Endothelial cell of umbilical vein (primary cell): Measurements from ENCODE around the gene TRERF1. TPM values are rescaled to one million over a fixed set of nuclear protein-coding genes. Genes with fewer than 3 reads are reported as not detected.
A peak's percentile ranks its signal among the peaks of the same experiment; 100 is the strongest.

ENCODE experiments used
- BruUV-seq: library from RNA; stranded (reverse); fragments of 400-500 nt; replicated peaks from 2 replicates; lab custom pipeline; 2021; lab: Mats Ljungman, UMichigan
- CTCF ChIA-PET: fragments of 300-600, 350-600 bp; sonication (Branson Sonifier 250); formaldehyde crosslinking; loops from one replicate; lab custom pipeline; 2021; ENCODE audit warnings: antibody characterized with exemption, inconsistent platforms; lab: Charles Lee
- POLR2A ChIA-PET: fragments of 300-600, 350-600 bp; sonication (Branson Sonifier 250); formaldehyde crosslinking; loops from one replicate; lab custom pipeline; 2021; ENCODE audit warnings: antibody characterized with exemption, inconsistent platforms; lab: Charles Lee
- DNase-seq: peaks from one replicate; pipeline ENCODE4 v3.0.0-alpha.2; 2011; ENCODE audit warnings: low read depth, low spot score
- FAIRE-seq: peaks from 2 replicates; lab custom pipeline; 2011; peaks lifted over from hg19 to GRCh38; lab: Jason Lieb, UNC
- H2AFZ ChIP-seq: 2 replicates; pipeline ENCODE4 v1.6.0; 2012; ENCODE audit warnings: low read depth, low read length, control low read depth, inconsistent platforms
- H3K27ac ChIP-seq: 2 replicates; pipeline ENCODE4 v1.5.1; 2011; ENCODE audit warnings: low read depth, mild to moderate bottlenecking, control low read depth, low read length, moderate library complexity; ENCODE audit not compliant: insufficient read depth
- H3K27me3 ChIP-seq, 2 experiments: 2 replicates each; pipeline versions ENCODE4 v1.6.0 to v1.6.1; 2011; ENCODE audit warnings: low read length in 2 of 2, mixed read lengths in 1 of 2; ENCODE audit not compliant: control insufficient read depth in 2 of 2, insufficient read depth in 2 of 2
- H3K36me3 ChIP-seq, 2 experiments: 2 replicates in 1 of 2; 3 replicates in 1 of 2; pipeline ENCODE4 v1.5.1; 2011; ENCODE audit warnings: low read length in 2 of 2, mild to moderate bottlenecking in 1 of 2, moderate library complexity in 1 of 2; ENCODE audit not compliant: control insufficient read depth in 2 of 2, insufficient read depth in 2 of 2; ENCODE audit errors: extremely low read depth in 1 of 2
- H3K4me1 ChIP-seq: 3 replicates; pipeline ENCODE4 v1.5.1; 2011; ENCODE audit warnings: mild to moderate bottlenecking, low read length; ENCODE audit not compliant: control insufficient read depth, insufficient read depth; ENCODE audit errors: extremely low read depth
- H3K4me2 ChIP-seq: 2 replicates; pipeline ENCODE4 v1.6.1; 2011; ENCODE audit warnings: low read length, control low read depth, mixed read lengths; ENCODE audit not compliant: insufficient read depth
- H3K4me3 ChIP-seq, 3 experiments: fragments of 200-600 bp in 1 of 3; sonication (generic), shearing (Covaris generic) in 1 of 3; replicated peaks in 1 of 3; 2 replicates each; pipeline ENCODE4 v1.5.1; 2011 to 2016; ENCODE audit warnings: control low read depth in 3 of 3, low read length in 3 of 3, mild to moderate bottlenecking in 2 of 3, inconsistent platforms in 1 of 3, low read depth in 1 of 3, moderate library complexity in 1 of 3; ENCODE audit not compliant: insufficient read depth in 1 of 3
- H3K79me2 ChIP-seq: 2 replicates; pipeline ENCODE4 v1.6.0; 2012; ENCODE audit warnings: low read length, inconsistent platforms; ENCODE audit not compliant: control insufficient read depth, insufficient read depth
- H3K9ac ChIP-seq: replicated peaks from 2 replicates; pipeline ENCODE3; 2011; ENCODE audit warnings: low read length, control low read depth; ENCODE audit not compliant: insufficient read depth; ENCODE audit errors: extremely low read depth
- H3K9me1 ChIP-seq: replicated peaks from 3 replicates; pipeline ENCODE4 v1.6.0; 2011; ENCODE audit warnings: mild to moderate bottlenecking, low read length; ENCODE audit not compliant: control insufficient read depth, insufficient read depth; ENCODE audit errors: extremely low read depth
- H3K9me3 ChIP-seq: replicated peaks from 2 replicates; pipeline ENCODE4 v1.5.1; 2012; ENCODE audit warnings: low read length, inconsistent platforms; ENCODE audit not compliant: control insufficient read depth, insufficient read depth
- H4K20me1 ChIP-seq: replicated peaks from 2 replicates; pipeline ENCODE3; 2011; ENCODE audit warnings: mild to moderate bottlenecking, low read length; ENCODE audit not compliant: control insufficient read depth, insufficient read depth; ENCODE audit errors: extremely low read depth
- EZH2 ChIP-seq: IDR thresholded peaks from 2 replicates; pipeline ENCODE4 v1.6.1; 2012; ENCODE audit warnings: borderline replicate concordance, low read depth, mild to moderate bottlenecking, moderate library complexity, low read length, inconsistent platforms; ENCODE audit not compliant: severe bottlenecking
- GATA2 ChIP-seq: IDR thresholded peaks from 2 replicates; pipeline ENCODE4 v1.7.0; 2011; ENCODE audit warnings: low read depth, mild to moderate bottlenecking, moderate library complexity, mixed read lengths, low read length; ENCODE audit not compliant: insufficient read length, insufficient read depth
- POLR2A ChIP-seq: IDR thresholded peaks from 2 replicates; pipeline ENCODE4 v1.6.1; 2012; ENCODE audit warnings: low read depth, mild to moderate bottlenecking, control low read depth, low read length
- POLR2AphosphoS5 ChIP-seq: IDR thresholded peaks from 2 replicates; pipeline ENCODE4 v1.6.1; 2012; ENCODE audit warnings: low read depth, mild to moderate bottlenecking, control low read depth, low read length, moderate library complexity; ENCODE audit not compliant: insufficient read depth
- dilution Hi-C: fragments of 300-500 bp; cut with MboI; formaldehyde crosslinking; loops from one replicate; pipeline ENCODE4 v1.15.0; 2019; ENCODE audit warnings: low sequenced_read_pairs; ENCODE audit not compliant: extremely low pct_ligation_motif_present
- intact Hi-C: fragments of 100-400 bp; cut with micrococcal nuclease; formaldehyde crosslinking; loops from one replicate; pipeline ENCODE4 v1.10.0; 2022
- polyA plus RNA-seq, 4 experiments: library from polyadenylated mRNA; depleted of rRNA in 3 of 4; stranded (reverse) in 3 of 4; unstranded in 1 of 4; fragments of >200 nt; gene quantifications; 2 replicates each; pipeline versions ENCODE4 v1.2.1 to v1.2.3, GENCODE V29; 2011 to 2012; ENCODE audit warnings: missing spikeins in 1 of 4
- total RNA-seq: library from RNA; stranded (reverse); gene quantifications from 2 replicates; pipeline ENCODE4 v1.2.3, GENCODE V29; 2021
- TF ChIP-seq, protein P1 (sequence below), 2 donors: IDR thresholded peaks; 1 replicate in 1 of 2; 2 replicates in 1 of 2; pipeline ENCODE4 v1.5.1; 2011; ENCODE audit warnings: low read length in 2 of 2, mild to moderate bottlenecking in 2 of 2, moderate library complexity in 2 of 2, control low read depth in 1 of 2, inconsistent platforms in 1 of 2, low read depth in 1 of 2; ENCODE audit not compliant: insufficient read depth in 1 of 2; ENCODE audit errors: extremely low read depth in 1 of 2

The TRERF1 gene
- total and polyA plus RNA-seq, 2 donors (not counting 3 experiments of a cell fraction or from before 2014, with no cell fraction given) = 0.73 to 5.5 TPM

DNA sequence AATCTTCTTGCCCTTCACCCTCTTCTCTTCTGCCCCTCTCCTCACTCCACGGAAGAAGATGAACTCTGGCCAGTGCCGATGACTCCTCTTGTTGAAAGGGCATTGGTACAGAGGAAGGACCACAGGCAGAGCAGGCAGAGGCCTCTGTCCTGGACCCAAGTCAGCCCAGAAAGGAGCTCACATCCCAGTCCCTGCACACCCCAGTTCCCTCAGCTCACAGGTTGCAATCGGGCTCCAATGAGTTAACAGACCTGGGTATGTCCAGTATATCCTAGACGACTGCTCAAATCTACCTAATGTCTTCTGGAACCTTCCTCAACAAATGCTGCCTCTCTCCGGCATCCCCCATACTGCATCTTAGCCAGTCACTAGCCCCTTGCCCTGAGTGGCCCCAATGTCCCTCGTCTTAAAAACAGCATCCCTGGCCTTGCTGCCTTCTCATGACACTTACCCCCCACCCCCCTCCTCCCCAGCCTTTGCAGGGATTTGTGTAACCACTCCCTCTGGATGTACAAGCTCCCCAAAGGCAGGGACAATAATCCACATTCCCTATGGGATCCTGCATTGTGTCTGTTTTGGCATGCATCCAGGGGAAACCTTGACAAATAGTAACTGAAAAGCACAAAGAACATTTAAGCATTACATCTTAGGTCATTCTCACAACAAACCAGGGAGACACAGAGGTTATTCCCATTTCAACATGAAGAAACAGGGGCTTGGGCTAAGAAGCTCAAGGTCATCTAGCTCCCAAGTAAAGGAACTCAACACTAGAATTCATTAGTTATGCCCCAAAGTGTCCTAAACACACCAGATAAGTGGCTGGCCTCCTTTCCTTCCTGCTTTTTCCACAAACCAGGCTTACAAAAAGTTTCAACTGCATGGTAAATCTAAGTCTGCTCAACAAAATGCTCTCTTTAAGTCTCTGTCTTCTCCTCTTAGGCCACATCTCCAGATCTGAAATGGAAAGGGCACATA, 45.1 kb downstream of the TRERF1 start:
- CTCF ChIA-PET = no interaction called here
- no peak for TF ChIP-seq POLR2AphosphoS5
- no peak for TF ChIP-seq POLR2A
- TF ChIP-seq GATA2 = no peak
- no peak for TF ChIP-seq EZH2
- TF ChIP-seq, protein P1, sequence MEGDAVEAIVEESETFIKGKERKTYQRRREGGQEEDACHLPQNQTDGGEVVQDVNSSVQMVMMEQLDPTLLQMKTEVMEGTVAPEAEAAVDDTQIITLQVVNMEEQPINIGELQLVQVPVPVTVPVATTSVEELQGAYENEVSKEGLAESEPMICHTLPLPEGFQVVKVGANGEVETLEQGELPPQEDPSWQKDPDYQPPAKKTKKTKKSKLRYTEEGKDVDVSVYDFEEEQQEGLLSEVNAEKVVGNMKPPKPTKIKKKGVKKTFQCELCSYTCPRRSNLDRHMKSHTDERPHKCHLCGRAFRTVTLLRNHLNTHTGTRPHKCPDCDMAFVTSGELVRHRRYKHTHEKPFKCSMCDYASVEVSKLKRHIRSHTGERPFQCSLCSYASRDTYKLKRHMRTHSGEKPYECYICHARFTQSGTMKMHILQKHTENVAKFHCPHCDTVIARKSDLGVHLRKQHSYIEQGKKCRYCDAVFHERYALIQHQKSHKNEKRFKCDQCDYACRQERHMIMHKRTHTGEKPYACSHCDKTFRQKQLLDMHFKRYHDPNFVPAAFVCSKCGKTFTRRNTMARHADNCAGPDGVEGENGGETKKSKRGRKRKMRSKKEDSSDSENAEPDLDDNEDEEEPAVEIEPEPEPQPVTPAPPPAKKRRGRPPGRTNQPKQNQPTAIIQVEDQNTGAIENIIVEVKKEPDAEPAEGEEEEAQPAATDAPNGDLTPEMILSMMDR (IDR thresholded peaks at IDR 0.05; ENCODE audit: extremely low read depth in 1 of 2, insufficient read depth in 1 of 2, low read depth in 1 of 2, low read length in 2 of 2) = no peak
- no peaks in the 10 kb centered on the region for H3K9me1 ChIP-seq
- H3K4me1 ChIP-seq = peaks cover 8% of the 10 kb centered on the region
- H3K9me3 ChIP-seq = no peaks in the 10 kb centered on the region
- DNase-seq = peak; percentile 35
- no peak overlapping the region for H3K4me3 ChIP-seq
- H3K9ac ChIP-seq = no peak overlapping the region
- no peak overlapping the region for H3K27ac ChIP-seq
- no peak overlapping the region for H2AFZ ChIP-seq
- dilution Hi-C loops = no loop called here
- H3K79me2 ChIP-seq = no peaks in the 10 kb centered on the region
- BruUV-seq = no TSS peak
- intact Hi-C loops = no loop called here
- H3K27me3 ChIP-seq = no peaks in the 10 kb centered on the region
- H3K36me3 ChIP-seq = no peaks in the 10 kb centered on the region
- no peaks in the 10 kb centered on the region for H4K20me1 ChIP-seq
- POLR2A ChIA-PET = no interaction called here
- FAIRE-seq = peak; percentile 69
- no peak overlapping the region for H3K4me2 ChIP-seq
